ENCODE measurements around the gene HTR7.

The HTR7 gene

DNA sequence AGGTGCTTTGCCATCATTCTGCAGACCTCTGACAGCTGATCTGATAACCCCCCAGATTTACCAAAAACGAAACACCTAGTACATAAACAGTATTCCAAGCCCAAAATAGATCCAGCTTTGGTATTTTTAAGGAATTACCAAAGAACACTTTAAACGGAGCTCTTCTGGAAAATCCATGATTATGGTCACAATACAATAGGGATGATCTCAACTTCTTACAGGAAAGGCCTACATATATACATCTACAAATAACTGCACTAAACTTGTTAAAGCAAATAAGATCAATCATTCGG lies 69.7 kb downstream of the HTR7 start:
- TF ChIP-seq, protein P1, sequence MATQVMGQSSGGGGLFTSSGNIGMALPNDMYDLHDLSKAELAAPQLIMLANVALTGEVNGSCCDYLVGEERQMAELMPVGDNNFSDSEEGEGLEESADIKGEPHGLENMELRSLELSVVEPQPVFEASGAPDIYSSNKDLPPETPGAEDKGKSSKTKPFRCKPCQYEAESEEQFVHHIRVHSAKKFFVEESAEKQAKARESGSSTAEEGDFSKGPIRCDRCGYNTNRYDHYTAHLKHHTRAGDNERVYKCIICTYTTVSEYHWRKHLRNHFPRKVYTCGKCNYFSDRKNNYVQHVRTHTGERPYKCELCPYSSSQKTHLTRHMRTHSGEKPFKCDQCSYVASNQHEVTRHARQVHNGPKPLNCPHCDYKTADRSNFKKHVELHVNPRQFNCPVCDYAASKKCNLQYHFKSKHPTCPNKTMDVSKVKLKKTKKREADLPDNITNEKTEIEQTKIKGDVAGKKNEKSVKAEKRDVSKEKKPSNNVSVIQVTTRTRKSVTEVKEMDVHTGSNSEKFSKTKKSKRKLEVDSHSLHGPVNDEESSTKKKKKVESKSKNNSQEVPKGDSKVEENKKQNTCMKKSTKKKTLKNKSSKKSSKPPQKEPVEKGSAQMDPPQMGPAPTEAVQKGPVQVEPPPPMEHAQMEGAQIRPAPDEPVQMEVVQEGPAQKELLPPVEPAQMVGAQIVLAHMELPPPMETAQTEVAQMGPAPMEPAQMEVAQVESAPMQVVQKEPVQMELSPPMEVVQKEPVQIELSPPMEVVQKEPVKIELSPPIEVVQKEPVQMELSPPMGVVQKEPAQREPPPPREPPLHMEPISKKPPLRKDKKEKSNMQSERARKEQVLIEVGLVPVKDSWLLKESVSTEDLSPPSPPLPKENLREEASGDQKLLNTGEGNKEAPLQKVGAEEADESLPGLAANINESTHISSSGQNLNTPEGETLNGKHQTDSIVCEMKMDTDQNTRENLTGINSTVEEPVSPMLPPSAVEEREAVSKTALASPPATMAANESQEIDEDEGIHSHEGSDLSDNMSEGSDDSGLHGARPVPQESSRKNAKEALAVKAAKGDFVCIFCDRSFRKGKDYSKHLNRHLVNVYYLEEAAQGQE (IDR thresholded peaks at IDR 0.05; ENCODE audit: insufficient read depth in 1 of 2, low read depth in 2 of 2, low read length in 2 of 2), result no peak
- TF ChIP-seq TAF1 (IDR thresholded peaks at IDR 0.05; ENCODE audit: borderline replicate concordance, insufficient read depth, low read length) (no peak), POLR2AphosphoS5 (IDR thresholded peaks at IDR 0.05; ENCODE audit: low read depth, low read length) (no peak), SIN3A (IDR thresholded peaks at IDR 0.05; ENCODE audit: borderline replicate concordance, insufficient read depth, low read length) (no peak), FOXP2 (optimal IDR thresholded peaks at IDR 0.05; ENCODE audit: borderline replicate concordance, extremely low read depth, extremely low read length, insufficient read depth) (no peak)

DNA sequence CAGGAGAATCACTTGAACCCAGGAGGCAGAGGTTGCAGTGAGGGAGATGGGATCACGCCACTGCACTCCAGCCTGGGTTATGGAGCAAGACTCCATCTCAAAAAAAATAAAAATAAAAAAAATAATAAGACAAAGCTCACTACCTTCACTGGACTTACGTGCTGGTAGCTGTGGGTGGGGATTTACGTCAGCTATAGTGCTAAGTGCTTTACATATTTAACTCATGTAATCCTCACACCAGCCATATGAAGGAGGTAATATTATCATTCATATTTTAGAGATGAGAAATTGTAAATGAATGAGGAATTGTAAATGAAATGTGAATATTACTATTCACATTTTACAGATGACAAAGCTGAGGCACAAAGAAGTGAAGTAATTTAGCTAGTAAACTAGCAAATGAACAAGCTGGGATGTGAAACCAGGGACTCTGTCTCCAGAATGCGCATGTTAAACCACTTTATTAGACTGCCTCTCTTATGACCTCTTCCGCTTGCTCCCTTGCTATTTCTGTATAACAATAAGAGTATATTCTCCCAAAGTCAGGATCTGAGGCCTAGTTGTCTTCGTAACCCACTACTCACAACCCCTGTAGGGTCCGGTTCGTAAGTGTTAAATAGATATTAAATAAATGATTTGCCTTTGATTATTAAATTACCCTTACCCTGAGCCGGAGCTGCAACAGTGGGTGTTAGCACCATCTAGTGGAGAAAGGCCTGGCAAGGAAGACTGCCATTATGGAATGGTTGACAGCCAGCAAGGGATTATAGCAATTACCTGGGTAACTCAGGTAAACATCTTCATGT lies 70.2 kb downstream of the HTR7 start:
- TF ChIP-seq POLR2AphosphoS5 (IDR thresholded peaks at IDR 0.05; ENCODE audit: low read depth, low read length) (no peak), FOXP2 (optimal IDR thresholded peaks at IDR 0.05; ENCODE audit: borderline replicate concordance, extremely low read depth, extremely low read length, insufficient read depth) (no peak)

DNA sequence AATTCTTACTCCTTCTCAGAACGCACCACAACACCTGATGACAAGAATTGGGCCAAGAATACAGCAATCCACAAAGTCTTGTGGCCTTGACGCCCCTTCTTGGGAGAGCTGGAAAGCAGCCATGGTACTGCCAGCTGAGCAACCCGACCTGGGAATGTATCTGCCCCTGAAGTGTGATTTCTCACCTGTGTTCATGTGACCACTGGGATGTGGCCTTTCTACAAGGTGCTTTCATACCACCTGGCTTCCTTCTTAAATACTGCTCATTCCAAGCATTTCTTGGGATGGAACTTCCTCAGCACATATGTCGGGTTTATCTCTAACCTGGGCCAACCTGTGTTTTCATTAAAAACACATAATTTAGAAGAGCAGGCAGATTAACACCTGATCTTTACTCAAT lies 72.1 kb downstream of the HTR7 start:
- TF ChIP-seq POLR2AphosphoS5 (IDR thresholded peaks at IDR 0.05; ENCODE audit: low read depth, low read length) (no peak), TAF1 (IDR thresholded peaks at IDR 0.05; ENCODE audit: borderline replicate concordance, insufficient read depth, low read length) (no peak), FOXP2 (optimal IDR thresholded peaks at IDR 0.05; ENCODE audit: borderline replicate concordance, extremely low read depth, extremely low read length, insufficient read depth) (no peak), SIN3A (IDR thresholded peaks at IDR 0.05; ENCODE audit: borderline replicate concordance, insufficient read depth, low read length) (no peak)
- TF ChIP-seq, protein P1 (IDR thresholded peaks at IDR 0.05; ENCODE audit: insufficient read depth in 1 of 2, low read depth in 2 of 2, low read length in 2 of 2), result no peak

DNA sequence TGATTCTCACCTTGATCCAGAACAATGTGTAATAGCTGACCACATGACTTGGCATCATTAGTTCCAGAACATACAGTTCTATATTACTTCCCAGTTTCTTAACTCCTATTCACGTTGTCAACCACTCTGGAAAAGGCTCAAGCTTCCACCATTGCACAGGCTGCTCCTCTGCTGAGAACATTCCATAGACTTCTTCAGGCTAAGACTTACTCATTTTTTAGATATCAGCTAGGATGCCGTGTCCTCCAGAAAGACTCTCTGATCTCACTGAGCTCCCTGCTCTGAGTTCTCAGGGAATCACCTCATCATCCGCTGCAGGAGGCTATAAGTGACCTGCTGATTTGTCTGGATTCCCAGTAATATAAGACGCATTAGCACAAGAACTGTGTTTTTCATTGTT lies 73.1 kb downstream of the HTR7 start:
- TF ChIP-seq TAF1 (IDR thresholded peaks at IDR 0.05; ENCODE audit: borderline replicate concordance, insufficient read depth, low read length), result no peak
- TF ChIP-seq, protein P1 (IDR thresholded peaks at IDR 0.05; ENCODE audit: insufficient read depth in 1 of 2, low read depth in 2 of 2, low read length in 2 of 2), result no peak
- TF ChIP-seq FOXP2 (optimal IDR thresholded peaks at IDR 0.05; ENCODE audit: borderline replicate concordance, extremely low read depth, extremely low read length, insufficient read depth), result no peak
- no peak for TF ChIP-seq SIN3A (IDR thresholded peaks at IDR 0.05; ENCODE audit: borderline replicate concordance, insufficient read depth, low read length)
- no peak for TF ChIP-seq POLR2AphosphoS5 (IDR thresholded peaks at IDR 0.05; ENCODE audit: low read depth, low read length)

DNA sequence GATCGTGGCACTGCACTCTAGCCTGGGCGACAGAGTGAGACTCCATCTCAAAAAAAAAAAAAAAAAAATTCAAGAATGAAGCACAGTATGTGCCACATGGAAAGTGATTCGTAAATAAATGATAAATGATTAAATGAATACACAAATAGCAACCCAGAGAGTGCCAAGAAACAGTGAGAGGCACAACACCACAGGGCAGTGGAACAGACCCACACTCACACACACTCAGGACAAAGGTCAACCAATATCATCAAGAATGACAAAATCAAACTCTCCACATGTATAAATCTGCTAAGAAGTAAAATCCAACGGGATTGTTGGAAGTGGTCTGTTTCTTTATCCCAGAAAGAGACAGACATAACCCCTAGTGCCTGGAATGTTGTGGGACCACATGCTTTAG lies 77.4 kb downstream of the HTR7 start:
- TF ChIP-seq POLR2AphosphoS5 (IDR thresholded peaks at IDR 0.05; ENCODE audit: low read depth, low read length) (no peak), SIN3A (IDR thresholded peaks at IDR 0.05; ENCODE audit: borderline replicate concordance, insufficient read depth, low read length) (no peak), TAF1 (IDR thresholded peaks at IDR 0.05; ENCODE audit: borderline replicate concordance, insufficient read depth, low read length) (no peak), FOXP2 (optimal IDR thresholded peaks at IDR 0.05; ENCODE audit: borderline replicate concordance, extremely low read depth, extremely low read length, insufficient read depth) (no peak)
- TF ChIP-seq, protein P1 (IDR thresholded peaks at IDR 0.05; ENCODE audit: insufficient read depth in 1 of 2, low read depth in 2 of 2, low read length in 2 of 2), result no peak
